Prostate gland (tissue), 2 donors: ENCODE results near the gene SPOUT1.

Experiments
- POLR2A ChIP-seq: fragments of 450-650 bp; IDR thresholded peaks from one replicate; pipeline ENCODE4 v1.6.1; 2016; ENCODE audit warnings: antibody characterized with exemption, mild to moderate bottlenecking
- POLR2AphosphoS5 ChIP-seq: sonication (generic); formaldehyde crosslinking; IDR thresholded peaks from one replicate; pipeline ENCODE4 v1.6.1; 2017; ENCODE audit warnings: antibody characterized with exemption
- TF ChIP-seq, protein P1 (sequence below), 4 experiments: fragments of 200-600 bp in 2 of 4; fragments of 450-650 bp in 2 of 4; sonication (generic) in 2 of 4; IDR thresholded peaks; 1 replicate in 3 of 4; 2 replicates in 1 of 4; pipeline ENCODE4 v1.5.1; 2016 to 2019; ENCODE audit warnings: antibody characterized with exemption in 4 of 4, mild to moderate bottlenecking in 2 of 4, moderate library complexity in 2 of 4

DNA sequence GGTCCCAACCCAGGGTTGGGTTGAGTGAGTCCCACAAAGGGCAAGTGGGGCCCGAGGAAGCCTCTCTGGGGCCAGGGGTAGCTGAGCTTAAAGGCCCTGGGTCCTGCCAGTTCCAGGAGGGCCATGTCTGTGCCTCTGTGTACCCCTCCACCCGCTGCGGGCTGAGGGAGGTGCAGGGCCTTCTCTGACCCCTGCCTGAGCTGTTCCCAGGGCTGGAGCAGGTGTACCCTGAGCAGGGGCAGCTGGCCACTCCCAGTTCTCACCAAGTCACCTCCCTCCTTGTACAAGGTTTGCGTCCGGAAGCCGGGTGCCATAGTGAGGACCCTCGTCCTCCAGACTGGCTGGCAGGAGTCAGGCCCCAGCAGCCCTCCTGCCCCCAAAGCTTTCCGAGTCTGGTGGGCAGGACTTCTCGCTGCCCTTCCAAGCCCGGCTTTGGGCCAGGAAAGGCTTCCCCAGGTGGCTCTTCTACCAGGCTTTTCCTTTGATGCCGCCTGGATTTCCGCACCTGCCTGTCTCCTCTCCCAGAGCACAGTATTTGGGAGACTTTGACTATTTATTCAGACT lies 20.5 kb downstream of the SPOUT1 start:
- TF ChIP-seq POLR2A (no peak), POLR2AphosphoS5 (no peak)
- TF ChIP-seq, protein P1, sequence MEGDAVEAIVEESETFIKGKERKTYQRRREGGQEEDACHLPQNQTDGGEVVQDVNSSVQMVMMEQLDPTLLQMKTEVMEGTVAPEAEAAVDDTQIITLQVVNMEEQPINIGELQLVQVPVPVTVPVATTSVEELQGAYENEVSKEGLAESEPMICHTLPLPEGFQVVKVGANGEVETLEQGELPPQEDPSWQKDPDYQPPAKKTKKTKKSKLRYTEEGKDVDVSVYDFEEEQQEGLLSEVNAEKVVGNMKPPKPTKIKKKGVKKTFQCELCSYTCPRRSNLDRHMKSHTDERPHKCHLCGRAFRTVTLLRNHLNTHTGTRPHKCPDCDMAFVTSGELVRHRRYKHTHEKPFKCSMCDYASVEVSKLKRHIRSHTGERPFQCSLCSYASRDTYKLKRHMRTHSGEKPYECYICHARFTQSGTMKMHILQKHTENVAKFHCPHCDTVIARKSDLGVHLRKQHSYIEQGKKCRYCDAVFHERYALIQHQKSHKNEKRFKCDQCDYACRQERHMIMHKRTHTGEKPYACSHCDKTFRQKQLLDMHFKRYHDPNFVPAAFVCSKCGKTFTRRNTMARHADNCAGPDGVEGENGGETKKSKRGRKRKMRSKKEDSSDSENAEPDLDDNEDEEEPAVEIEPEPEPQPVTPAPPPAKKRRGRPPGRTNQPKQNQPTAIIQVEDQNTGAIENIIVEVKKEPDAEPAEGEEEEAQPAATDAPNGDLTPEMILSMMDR (IDR thresholded peaks at IDR 0.05): no peak
